ENCODE measurements around the gene AK4.

GRCh38 chr1:65225179-65225578, 77.2 kb downstream of the AK4 start:
- TF ChIP-seq CTCF (IDR thresholded peaks at IDR 0.05; ENCODE audit: borderline replicate concordance, extremely low read depth, low read length, poor library complexity, severe bottlenecking) (no peak), EZH2 (IDR thresholded peaks at IDR 0.05; ENCODE audit: borderline replicate concordance, low read depth, low read length, severe bottlenecking) (no peak)

All from DND-41 (cell line).